HCT116 (cell line): ENCODE data around the gene RSPH9. TPM values are rescaled to one million over a fixed set of nuclear protein-coding genes. Genes with fewer than 3 reads are reported as not detected.

Experiments used
- ATAC-seq: fragments of 200-7000 bp; cut with Tn5 transposase; 2 replicates; pipeline ENCODE4 v1.9.1; 2020; ENCODE audit warnings: mild to moderate bottlenecking, moderate library complexity
- BruUV-seq: library from RNA; stranded (reverse); fragments of 400-500 nt; replicated peaks from 2 replicates; lab custom pipeline; 2021; lab: Mats Ljungman, UMichigan
- CTCF ChIA-PET: fragments of 300-600 bp; sonication (Branson Sonifier 250); formaldehyde crosslinking; loops from one replicate; lab custom pipeline; 2021; ENCODE audit warnings: antibody characterized with exemption; lab: Charles Lee
- POLR2A ChIA-PET: fragments of 300-600, 350-600 bp; sonication (Branson Sonifier 250); formaldehyde crosslinking; loops from one replicate; lab custom pipeline; 2021; ENCODE audit warnings: antibody characterized with exemption; lab: Charles Lee
- RAD21 ChIA-PET, 2 experiments: fragments of 300-600 bp; sonication (Branson Sonifier 250); formaldehyde crosslinking; loops; one replicate each; lab custom pipeline; 2023; ENCODE audit warnings: low total read pairs in 2 of 2; ENCODE audit not compliant: uncharacterized antibody in 2 of 2, unreplicated experiment in 2 of 2, low non-redundant PET in 1 of 2; lab: Charles Lee
- DNase-seq: peaks from one replicate; pipeline ENCODE4 v3.0.0-alpha.2; 2010; ENCODE audit warnings: low read depth, low spot score
- H2AFZ ChIP-seq: fragments of 200-600 bp; shearing (Covaris generic), sonication (generic); 2 replicates; pipeline ENCODE4 v1.6.1; 2017; ENCODE audit warnings: low read depth, mixed run types, mixed read lengths, antibody characterized with exemption, low read length; ENCODE audit not compliant: poor library complexity, severe bottlenecking
- H3K27ac ChIP-seq: 2 replicates; pipeline ENCODE4 v1.5.1; 2012; ENCODE audit warnings: low read depth, low read length
- H3K27me3 ChIP-seq: fragments of 200-600 bp; sonication (generic); 2 replicates; pipeline ENCODE4 v1.6.1; 2016; ENCODE audit warnings: mixed run types, low read length, mixed read lengths; ENCODE audit not compliant: insufficient read depth
- H3K36me3 ChIP-seq, 2 experiments: fragments of 200-500 bp in 1 of 2; fragments of 200-600 bp in 1 of 2; sonication (Bioruptor generic) in 1 of 2; sonication (generic) in 1 of 2; 2 replicates each; pipeline versions ENCODE4 v1.5.1 to v1.6.1; 2014 to 2016; ENCODE audit warnings: low read length in 2 of 2, inconsistent platforms in 1 of 2, mixed read lengths in 1 of 2, mixed run types in 1 of 2; ENCODE audit not compliant: insufficient read depth in 2 of 2, control insufficient read depth in 1 of 2
- H3K4me1 ChIP-seq, 2 experiments: fragments of 200-600 bp in 1 of 2; sonication (generic) in 1 of 2; 2 replicates each; pipeline versions ENCODE4 v1.5.1 to v1.6.1; 2012 to 2017; ENCODE audit warnings: low read length in 2 of 2, inconsistent platforms in 1 of 2, mild to moderate bottlenecking in 1 of 2, mixed read lengths in 1 of 2, mixed run types in 1 of 2, moderate library complexity in 1 of 2; ENCODE audit not compliant: insufficient read depth in 2 of 2, control insufficient read depth in 1 of 2
- H3K4me2 ChIP-seq: fragments of 200-600 bp; sonication (generic); 2 replicates; pipeline ENCODE4 v1.6.1; 2017; ENCODE audit warnings: mixed run types, low read length, mixed read lengths
- H3K4me3 ChIP-seq, 2 experiments: fragments of 200-600 bp in 1 of 2; sonication (generic) in 1 of 2; replicated peaks in 1 of 2; 2 replicates each; pipeline ENCODE4 v1.5.1; 2011 to 2016; ENCODE audit warnings: low read length in 2 of 2, control low read depth in 1 of 2, low read depth in 1 of 2, mild to moderate bottlenecking in 1 of 2, mixed read lengths in 1 of 2, mixed run types in 1 of 2
- H3K79me2 ChIP-seq: fragments of 200-600 bp; sonication (generic); 2 replicates; pipeline ENCODE4 v1.6.1; 2017; ENCODE audit warnings: mild to moderate bottlenecking, mixed run types, low read length, moderate library complexity, mixed read lengths; ENCODE audit not compliant: insufficient read depth
- H3K9ac ChIP-seq: fragments of 200-600 bp; sonication (generic); 2 replicates; pipeline ENCODE4 v1.6.1; 2016; ENCODE audit warnings: low read length, mixed read lengths
- H3K9me2 ChIP-seq: fragments of 200-600 bp; sonication (generic), shearing (Covaris generic); 2 replicates; pipeline ENCODE4 v1.6.1; 2017; ENCODE audit warnings: mixed run types, mild to moderate bottlenecking, moderate library complexity; ENCODE audit not compliant: insufficient read depth
- H3K9me3 ChIP-seq, 2 experiments: fragments of 200-500 bp in 1 of 2; fragments of 200-600 bp in 1 of 2; sonication (Bioruptor generic) in 1 of 2; sonication (generic) in 1 of 2; 2 replicates each; pipeline ENCODE4 v1.6.1; 2014 to 2017; ENCODE audit warnings: low read length in 2 of 2, mixed read lengths in 2 of 2, inconsistent platforms in 1 of 2, low read depth in 1 of 2, mild to moderate bottlenecking in 1 of 2, mixed run types in 1 of 2, moderate library complexity in 1 of 2; ENCODE audit not compliant: control insufficient read depth in 1 of 2, insufficient read depth in 1 of 2
- H4K20me1 ChIP-seq: fragments of 200-600 bp; sonication (generic), shearing (Covaris generic); 2 replicates; pipeline ENCODE4 v1.6.1; 2017; ENCODE audit warnings: mixed run types, mild to moderate bottlenecking, moderate library complexity; ENCODE audit not compliant: insufficient read depth
- EZH2 ChIP-seq: fragments of 200-600 bp; sonication (generic); IDR thresholded peaks from 2 replicates; pipeline ENCODE4 v1.6.1; 2017; ENCODE audit warnings: antibody characterized with exemption, mixed run types
- FOSL1 ChIP-seq: IDR thresholded peaks from 2 replicates; pipeline ENCODE4 v1.6.1; 2012; ENCODE audit warnings: low read depth
- JUND ChIP-seq: IDR thresholded peaks from 2 replicates; pipeline ENCODE4 v1.6.1; 2012
- POLR2A ChIP-seq: IDR thresholded peaks from 2 replicates; pipeline ENCODE4 v1.7.0; 2011; ENCODE audit warnings: borderline replicate concordance; ENCODE audit not compliant: insufficient read depth, insufficient read length; ENCODE audit errors: extremely low read depth
- POLR2AphosphoS5 ChIP-seq: IDR thresholded peaks from 2 replicates; pipeline ENCODE4 v1.6.1; 2011; ENCODE audit warnings: mild to moderate bottlenecking, low read depth, low read length, moderate library complexity
- TCF7L2 ChIP-seq: IDR thresholded peaks from 2 replicates; pipeline ENCODE4 v1.7.0; 2011; ENCODE audit warnings: borderline replicate concordance, inconsistent platforms; ENCODE audit not compliant: insufficient read depth, insufficient read length; ENCODE audit errors: extremely low read depth
- ZBTB33 ChIP-seq: IDR thresholded peaks from 2 replicates; pipeline ENCODE4 v1.6.1; 2011; ENCODE audit warnings: mild to moderate bottlenecking, low read length, moderate library complexity; ENCODE audit not compliant: insufficient replicate concordance; ENCODE audit errors: extremely low read depth
- ZFX ChIP-seq: fragments of 450-650 bp; IDR thresholded peaks from 2 replicates; pipeline ENCODE4 v1.6.1; 2017
- intact Hi-C: fragments of 100-400 bp; cut with micrococcal nuclease; formaldehyde crosslinking; loops from 2 replicates; pipeline ENCODE4 v1.10.0; 2022
- total RNA-seq: library from RNA; stranded (reverse); gene quantifications from one replicate; pipeline ENCODE4 v1.2.1, GENCODE V29; 2021; ENCODE audit not compliant: unreplicated experiment

Gene RSPH9
- total RNA-seq, 1 experiment from 2014 or later, result not detected

GRCh38 chr6:43666196-43666920 is 21.5 kb downstream of the RSPH9 start:
- Histone ChIP-seq H4K20me1 (no peaks in the 10 kb centered on the region), H3K27ac (no peak overlapping the region), H3K9me3 (no peaks in the 10 kb centered on the region), H3K36me3 (peaks cover 2 to 9% of the 10 kb centered on the region in 2 experiments; a peak in 2 of 4 replicates), H3K27me3 (no peaks in the 10 kb centered on the region), H3K9ac (no peak overlapping the region), H3K79me2 (no peaks in the 10 kb centered on the region), H3K4me2 (no peak overlapping the region), H3K4me1 (peaks cover 12 to 49% of the 10 kb centered on the region in 2 experiments), H2AFZ (no peak overlapping the region), H3K9me2 (no peaks in the 10 kb centered on the region), H3K4me3 (no peak overlapping the region)
- no TSS peak for BruUV-seq
- CTCF ChIA-PET, result interaction anchor here (1.0 to 4.6 kb wide), 11 partner anchors 9 to 430 kb away, joined by 3 to 45 read pairs (median 3); partner anchors contain the start of genes GTPBP2 and VEGFA
- RAD21 ChIA-PET, result interaction anchor here (1.0 to 1.3 kb wide), 2 partner anchors 413 kb away, joined by 3 to 4 read pairs; no protein-coding TSS in a partner anchor
- intact Hi-C loops, result loop anchor here (2.0 to 5.0 kb wide), 3 partner anchors 94 to 764 kb away; no protein-coding TSS in a partner anchor
- DNase-seq, result no peak
- no peak for TF ChIP-seq POLR2A
- no peak for TF ChIP-seq POLR2AphosphoS5
- no peak for TF ChIP-seq JUND
- TF ChIP-seq EZH2, result no peak
- no peak for TF ChIP-seq ZBTB33
- no peak for TF ChIP-seq FOSL1
- no peak for TF ChIP-seq TCF7L2
- no peak for TF ChIP-seq ZFX
- POLR2A ChIA-PET, result interaction anchor here (1.1 kb wide), 2 partner anchors 103 to 413 kb away, joined by 3 read pairs; partner anchors contain the start of gene VEGFA
- no peak for ATAC-seq
